Common myeloid progenitor, CD34-positive (primary cell): ENCODE measurements around the gene GRM4.

Source experiments
- CTCF ChIA-PET: fragments of 350-600 bp; sonication (Branson Sonifier 250); formaldehyde crosslinking; loops from one replicate; lab custom pipeline; 2021; ENCODE audit warnings: antibody characterized with exemption; lab: Charles Lee
- POLR2A ChIA-PET: fragments of 350-600 bp; sonication (Branson Sonifier 250); formaldehyde crosslinking; loops from one replicate; lab custom pipeline; 2021; ENCODE audit warnings: antibody characterized with exemption; lab: Charles Lee
- DNase-seq, 3 donors: peaks; one replicate each; pipeline versions ENCODE4 v3.0.0 to v3.0.0-alpha.2; 2013
- H3K27ac ChIP-seq, 2 experiments: 1 replicate in 1 of 2; 2 replicates in 1 of 2; pipeline ENCODE4 v1.7.0; 2013; ENCODE audit warnings: inconsistent platforms in 2 of 2, low read length in 2 of 2, mild to moderate bottlenecking in 2 of 2, low read depth in 1 of 2, moderate library complexity in 1 of 2; ENCODE audit not compliant: severe bottlenecking in 2 of 2, insufficient read depth in 1 of 2, poor library complexity in 1 of 2
- H3K27me3 ChIP-seq, 5 experiments: replicated peaks in 2 of 5; 1 replicate in 3 of 5; 2 replicates in 2 of 5; pipeline versions ENCODE4 v1.6.1 to v1.7.0; 2013; ENCODE audit warnings: low read length in 4 of 5, mild to moderate bottlenecking in 2 of 5, moderate library complexity in 2 of 5, inconsistent platforms in 1 of 5; ENCODE audit not compliant: insufficient read depth in 5 of 5, control insufficient read depth in 4 of 5
- H3K36me3 ChIP-seq, 4 experiments: 1 replicate in 2 of 4; 2 replicates in 2 of 4; pipeline versions ENCODE4 v1.6.1 to v1.7.0; 2013; ENCODE audit warnings: low read length in 3 of 4, control low read depth in 1 of 4, mild to moderate bottlenecking in 1 of 4; ENCODE audit not compliant: control insufficient read depth in 4 of 4, insufficient read depth in 4 of 4
- H3K4me1 ChIP-seq, 4 experiments: 1 replicate in 3 of 4; 2 replicates in 1 of 4; pipeline versions ENCODE4 v1.6.1 to v1.7.1; 2013; ENCODE audit warnings: low read length in 3 of 4, mild to moderate bottlenecking in 3 of 4, control low read depth in 1 of 4, inconsistent platforms in 1 of 4, moderate library complexity in 1 of 4; ENCODE audit not compliant: control insufficient read depth in 4 of 4, insufficient read depth in 4 of 4; ENCODE audit errors: control extremely low read depth in 1 of 4
- H3K4me3 ChIP-seq, 7 experiments: 1 replicate in 4 of 7; 2 replicates in 3 of 7; pipeline versions ENCODE4 v1.5.1 to v1.7.0; 2013; ENCODE audit warnings: mild to moderate bottlenecking in 7 of 7, low read length in 6 of 7, moderate library complexity in 6 of 7, inconsistent platforms in 2 of 7, low read depth in 2 of 7, control low read depth in 1 of 7; ENCODE audit not compliant: insufficient read depth in 4 of 7, control insufficient read depth in 1 of 7; ENCODE audit errors: extremely low read depth in 1 of 7
- H3K9me3 ChIP-seq, 5 experiments: 1 replicate in 4 of 5; 2 replicates in 1 of 5; pipeline versions ENCODE4 v1.6.1 to v1.7.1; 2013; ENCODE audit warnings: low read length in 4 of 5, mild to moderate bottlenecking in 2 of 5, inconsistent platforms in 1 of 5, low read depth in 1 of 5, moderate library complexity in 1 of 5; ENCODE audit not compliant: control insufficient read depth in 4 of 5, insufficient read depth in 2 of 5; ENCODE audit errors: control extremely low read depth in 1 of 5
- WGBS: methylation state at CpG from one replicate; pipeline ENCODE4 v1.1.5; 2013; ENCODE audit not compliant: insufficient coverage; 5-methylcytosine and 5-hydroxymethylcytosine counted together

Gene GRM4

GRCh38 chr6:34025861-34026260, 120.0 kb downstream of the GRM4 start:
- 86% methylated on average over 4 of the region's 8 CpGs for WGBS
- POLR2A ChIA-PET, result no interaction called here

DNA sequence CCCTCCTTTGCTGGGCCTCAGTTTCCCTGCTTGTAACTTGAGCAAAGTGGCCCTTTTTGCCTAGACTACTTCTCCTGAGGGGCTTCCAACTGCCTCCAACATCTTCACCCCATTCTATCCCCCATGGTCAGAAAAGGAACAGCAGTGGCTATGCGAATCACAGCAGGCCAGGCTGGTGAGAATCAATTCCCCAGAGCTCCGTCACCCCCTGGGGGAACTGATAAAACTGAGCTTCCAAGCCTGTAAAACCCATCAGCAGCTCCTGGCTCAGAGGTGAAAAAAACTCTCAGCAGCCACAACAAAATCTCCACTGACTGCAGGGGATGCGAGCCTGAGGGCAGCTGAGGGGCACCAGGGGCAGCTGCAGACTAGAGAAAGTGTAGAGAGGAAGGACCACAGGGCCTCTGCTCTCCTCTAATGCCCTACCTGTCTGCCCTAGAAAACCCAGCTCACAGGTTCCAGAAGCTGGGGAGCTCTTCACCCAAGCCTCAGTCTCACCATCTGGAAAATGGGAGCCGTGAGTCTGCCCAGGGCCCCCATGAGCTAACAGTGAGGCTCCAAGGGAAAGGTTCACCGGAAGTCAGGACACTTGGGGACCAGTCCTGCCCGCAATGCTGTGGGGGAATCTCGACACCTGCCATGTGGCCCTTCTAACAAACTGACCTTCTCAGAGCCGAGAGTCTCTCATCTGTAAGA, 120.6 kb downstream of the GRM4 start:
- POLR2A ChIA-PET, result no interaction called here
- peaks cover 0 to 6% (median 4%) of the 10 kb centered on the region in 5 experiments for H3K9me3 ChIP-seq
- no peaks in the 10 kb centered on the region for H3K4me1 ChIP-seq
- H3K27ac ChIP-seq, result no peak overlapping the region
- 88% methylated on average over 7 of the region's 8 CpGs for WGBS
- no peak overlapping the region for H3K4me3 ChIP-seq
- CTCF ChIA-PET, result interaction anchor here (0.7 to 7.0 kb wide), 6 partner anchors 13 to 255 kb away, joined by 3 to 81 read pairs (median 4); no protein-coding TSS in a partner anchor
- DNase-seq, result no peak
- peaks cover 0 to 4% (median 0%) of the 10 kb centered on the region in 5 experiments for H3K27me3 ChIP-seq
- H3K36me3 ChIP-seq, result no peaks in the 10 kb centered on the region

More at GRCh38 chr6:34025861-34026260, 120.0 kb downstream of the GRM4 start:
- no peak for DNase-seq
- Histone ChIP-seq H3K9me3 (peaks cover 0 to 6% (median 4%) of the 10 kb centered on the region in 5 experiments), H3K4me3 (no peak overlapping the region), H3K27me3 (peaks cover 0 to 4% (median 0%) of the 10 kb centered on the region in 5 experiments), H3K27ac (no peak overlapping the region), H3K4me1 (no peaks in the 10 kb centered on the region), H3K36me3 (no peaks in the 10 kb centered on the region)
- CTCF ChIA-PET, result interaction anchor here (1.1 to 7.0 kb wide), 7 partner anchors 13 to 256 kb away, joined by 3 to 81 read pairs (median 4); no protein-coding TSS in a partner anchor

DNA sequence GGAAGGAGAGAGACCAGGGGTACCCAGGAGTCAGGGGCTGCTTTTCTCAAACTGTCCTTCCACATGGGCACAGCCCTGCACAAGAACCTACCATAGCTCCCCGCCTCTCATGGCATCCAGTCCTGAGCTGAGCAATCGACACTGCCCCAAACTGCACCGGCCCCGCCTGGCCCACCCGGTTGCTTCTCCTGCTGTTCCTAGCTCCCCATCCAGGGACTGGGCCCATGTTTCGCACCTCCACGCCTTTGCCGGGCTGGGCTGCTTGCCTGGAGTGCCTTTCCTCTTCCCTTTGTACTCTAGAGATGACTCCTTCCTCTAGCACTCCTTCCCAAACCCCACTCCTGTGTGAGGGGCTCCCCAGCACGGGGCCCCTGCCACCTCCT, 123.0 kb downstream of the GRM4 start:
- Histone ChIP-seq H3K9me3 (peaks cover 0 to 6% (median 4%) of the 10 kb centered on the region in 5 experiments), H3K4me3 (no peak overlapping the region), H3K27ac (no peak overlapping the region), H3K27me3 (peaks cover 0 to 4% (median 0%) of the 10 kb centered on the region in 5 experiments), H3K36me3 (no peaks in the 10 kb centered on the region), H3K4me1 (no peaks in the 10 kb centered on the region)
- 93% methylated on average over 8 of the region's 9 CpGs for WGBS
- ChIA-PET CTCF (no interaction called here), POLR2A (no interaction called here)
- no peak for DNase-seq

- 73% methylated on average over 20 of the region's 22 CpGs for WGBS
- no peak overlapping the region for H3K27ac ChIP-seq
- H3K4me1 ChIP-seq, result no peaks in the 10 kb centered on the region
- CTCF ChIA-PET, result no interaction called here
- no peaks in the 10 kb centered on the region for H3K36me3 ChIP-seq
- peaks cover 0 to 4% (median 0%) of the 10 kb centered on the region in 5 experiments for H3K27me3 ChIP-seq
- DNase-seq, result no peak
- no peak overlapping the region for H3K4me3 ChIP-seq
- peaks cover 0 to 6% (median 4%) of the 10 kb centered on the region in 5 experiments for H3K9me3 ChIP-seq
- POLR2A ChIA-PET, result interaction anchor here (0.5 kb wide), 1 partner anchor 106 kb away, joined by 4 read pairs; no protein-coding TSS in a partner anchor
Observed at GRCh38 chr6:34022250-34022872, 123.5 kb downstream of the GRM4 start.

GRCh38 chr6:34021554-34022190, 124.2 kb downstream of the GRM4 start:
- peaks cover 0 to 4% (median 0%) of the 10 kb centered on the region in 5 experiments for H3K27me3 ChIP-seq

GRCh38 chr6:34020807-34021553, 124.9 kb downstream of the GRM4 start:
- 99% methylated on average over 12 of the region's 17 CpGs for WGBS
- DNase-seq, result no peak
- Histone ChIP-seq H3K27ac (no peak overlapping the region), H3K36me3 (no peaks in the 10 kb centered on the region), H3K9me3 (peaks cover 0 to 12% (median 4%) of the 10 kb centered on the region in 5 experiments), H3K4me1 (no peaks in the 10 kb centered on the region), H3K4me3 (no peak overlapping the region), H3K27me3 (peaks cover 0 to 4% (median 0%) of the 10 kb centered on the region in 5 experiments)
- ChIA-PET POLR2A (interaction anchor here (0.6 kb wide), 1 partner anchor 83 kb away, joined by 3 read pairs; no protein-coding TSS in a partner anchor), CTCF (no interaction called here)

More at GRCh38 chr6:34021554-34022190, 124.2 kb downstream of the GRM4 start:
- Histone ChIP-seq H3K36me3 (no peaks in the 10 kb centered on the region), H3K27ac (no peak overlapping the region), H3K9me3 (peaks cover 0 to 9% (median 4%) of the 10 kb centered on the region in 5 experiments), H3K4me1 (no peaks in the 10 kb centered on the region), H3K4me3 (no peak overlapping the region)
- ChIA-PET CTCF (no interaction called here), POLR2A (no interaction called here)
- DNase-seq, result no peak
- 73% methylated on average over 9 of the region's 19 CpGs for WGBS
